Stimulated activated CD4-positive, alpha-beta T cell treated with anti-CD3 and anti-CD28 coated beads, Interleukin-12 subunit alpha, Interleukin-12 subunit beta, amount 100 ng/mL, for 48 hours (primary cell): Measurements from ENCODE around the gene CD177.
"Not testable (repeated sequence)": the region's sequence is repeated elsewhere in the genome, so short reads cannot be mapped to it uniquely, and the experiment has no call there.

Source experiments
- DNase-seq, 3 donors: peaks; one replicate each; pipeline ENCODE4 v3.0.0-alpha.2; 2020; ENCODE audit warnings: low read depth in 2 of 3, low spot score in 1 of 3

The CD177 gene

GRCh38 chr19:43332058-43332922, 21.2 kb upstream of the CD177 start:
- DNase-seq = no peak

GRCh38 chr19:43336508-43336907, 17.0 kb upstream of the CD177 start:
- DNase-seq = not testable (repeated sequence)

- DNase-seq = no peak
Observed at GRCh38 chr19:43337737-43338136, 15.7 kb upstream of the CD177 start.

- no peak for DNase-seq
Observed at GRCh38 chr19:43338530-43338929, 15.0 kb upstream of the CD177 start.

GRCh38 chr19:43339243-43339930, 14.1 kb upstream of the CD177 start:
- not testable (repeated sequence) for DNase-seq

- not testable (repeated sequence) for DNase-seq
Observed at GRCh38 chr19:43340101-43340500, 13.4 kb upstream of the CD177 start.

- not testable (repeated sequence) for DNase-seq
Observed at GRCh38 chr19:43341098-43341497, 12.4 kb upstream of the CD177 start.

GRCh38 chr19:43342104-43342503, 11.4 kb upstream of the CD177 start:
- DNase-seq = not testable (repeated sequence)

- not testable (repeated sequence) for DNase-seq
Observed at GRCh38 chr19:43344347-43344925, 9.1 kb upstream of the CD177 start.

GRCh38 chr19:43349813-43350212, 3.7 kb upstream of the CD177 start:
- not testable (repeated sequence) for DNase-seq

- no peak for DNase-seq
Observed at GRCh38 chr19:43351998-43352746, 1.3 kb upstream of the CD177 start.

- no peak for DNase-seq
Observed at GRCh38 chr19:43354305-43354627, 780 bp downstream of the CD177 start.

GRCh38 chr19:43356749-43357148, 3.3 kb downstream of the CD177 start:
- not testable (repeated sequence) for DNase-seq

- no peak for DNase-seq
Observed at GRCh38 chr19:43362179-43362578, 8.7 kb downstream of the CD177 start.

GRCh38 chr19:43362745-43363144, 9.3 kb downstream of the CD177 start:
- no peak for DNase-seq

GRCh38 chr19:43365677-43366076, 12.2 kb downstream of the CD177 start:
- not testable (repeated sequence) for DNase-seq

- no peak for DNase-seq
Observed at GRCh38 chr19:43367822-43368221, 14.3 kb downstream of the CD177 start.

GRCh38 chr19:43368897-43369296, 15.4 kb downstream of the CD177 start:
- DNase-seq = not testable (repeated sequence)

GRCh38 chr19:43371909-43372308, 18.4 kb downstream of the CD177 start:
- no peak for DNase-seq

GRCh38 chr19:43372462-43372861, 19.0 kb downstream of the CD177 start:
- no peak for DNase-seq

- not testable (repeated sequence) for DNase-seq
Observed at GRCh38 chr19:43377624-43378023, 24.1 kb downstream of the CD177 start.
